MG63 (cell line): ENCODE measurements around the gene RALGAPA2. TPM values are rescaled to one million over a fixed set of nuclear protein-coding genes. Genes with fewer than 3 reads are reported as not detected.

Source experiments
- DNase-seq: peaks from one replicate; pipeline ENCODE4 v3.0.0-alpha.2; 2020
- H3K27me3 ChIP-seq: fragments of 250-450 bp; sonication (Bioruptor Pico); 2 replicates; pipeline ENCODE4 v1.5.1; 2020; ENCODE audit warnings: mild to moderate bottlenecking, moderate library complexity
- H3K36me3 ChIP-seq: fragments of 250-450 bp; sonication (Bioruptor Pico); 2 replicates; pipeline ENCODE4 v1.5.1; 2020; ENCODE audit warnings: mild to moderate bottlenecking, moderate library complexity
- H3K4me3 ChIP-seq: fragments of 250-450 bp; sonication (Bioruptor Pico); 2 replicates; pipeline ENCODE4 v1.5.1; 2020; ENCODE audit warnings: mild to moderate bottlenecking, moderate library complexity
- H3K9me3 ChIP-seq: fragments of 250-450 bp; sonication (Bioruptor Pico); 2 replicates; pipeline ENCODE4 v1.5.1; 2020; ENCODE audit warnings: mild to moderate bottlenecking, moderate library complexity
- total RNA-seq: library from RNA; depleted of rRNA; stranded (reverse); fragments of >200 nt; shearing (Covaris generic); gene quantifications from 2 replicates; pipeline ENCODE4 v1.2.3, GENCODE V29; 2014; ENCODE audit warnings: low replicate concordance

RALGAPA2 gene
- total RNA-seq, 1 experiment from 2014 or later, result 0.53 TPM

DNA sequence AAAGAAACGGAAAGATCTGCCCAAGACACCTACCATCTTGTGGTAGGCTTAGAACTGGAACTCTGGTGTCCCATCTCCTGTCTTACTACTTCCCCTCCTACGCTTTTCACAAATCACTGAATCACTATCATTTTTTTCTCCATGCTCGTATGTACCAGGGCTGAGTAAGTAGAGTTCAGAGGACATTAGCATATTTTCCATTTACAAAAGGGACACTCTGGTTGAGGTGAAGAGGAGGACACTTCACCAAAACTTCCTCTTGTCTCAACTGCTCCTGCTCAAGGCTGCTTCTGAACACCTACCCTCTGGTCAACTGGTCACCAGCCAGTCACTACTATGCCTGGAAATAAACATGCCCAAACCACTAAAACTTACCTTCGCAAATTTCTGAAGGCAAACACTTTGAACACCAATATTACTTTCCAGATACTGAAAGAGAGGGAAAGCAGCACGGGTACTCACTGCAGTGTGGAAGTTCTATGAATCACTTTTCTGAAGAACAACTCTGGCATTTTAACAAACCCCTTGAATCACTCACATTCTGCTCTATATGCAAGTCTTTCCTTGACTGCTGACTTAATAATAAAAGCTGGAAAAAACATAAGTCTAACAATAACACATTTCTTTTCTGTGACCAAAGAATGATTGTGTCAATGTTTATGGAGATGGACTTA, 221.2 kb downstream of the RALGAPA2 start:
- no peak for DNase-seq
- no peaks in the 10 kb centered on the region for H3K27me3 ChIP-seq
- no peaks in the 10 kb centered on the region for H3K9me3 ChIP-seq

DNA sequence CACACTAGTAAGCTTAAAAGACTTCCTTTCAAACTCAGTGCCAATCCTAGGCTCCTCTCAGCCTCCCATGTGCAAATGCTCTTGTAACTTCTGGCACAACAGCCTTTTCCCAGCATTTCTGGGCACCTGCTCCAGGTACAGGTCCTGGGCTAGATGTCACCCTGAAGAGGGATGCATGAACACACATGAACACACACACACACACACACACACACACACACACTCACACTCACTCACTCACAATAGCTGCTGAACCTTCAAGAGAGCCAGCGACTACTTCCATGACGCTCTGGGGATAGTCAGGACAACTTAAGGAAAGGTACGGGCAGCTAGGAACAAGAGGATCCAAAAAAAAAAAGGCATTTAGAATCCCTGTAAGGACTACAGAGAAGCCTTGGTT, 221.8 kb downstream of the RALGAPA2 start:
- Histone ChIP-seq H3K36me3 (no peaks in the 10 kb centered on the region), H3K9me3 (no peaks in the 10 kb centered on the region), H3K27me3 (no peaks in the 10 kb centered on the region), H3K4me3 (no peak overlapping the region)
- no peak for DNase-seq

More for the DNA sequence above, 221.2 kb downstream of the RALGAPA2 start:
- Histone ChIP-seq H3K4me3 (no peak overlapping the region), H3K36me3 (no peaks in the 10 kb centered on the region)

DNA sequence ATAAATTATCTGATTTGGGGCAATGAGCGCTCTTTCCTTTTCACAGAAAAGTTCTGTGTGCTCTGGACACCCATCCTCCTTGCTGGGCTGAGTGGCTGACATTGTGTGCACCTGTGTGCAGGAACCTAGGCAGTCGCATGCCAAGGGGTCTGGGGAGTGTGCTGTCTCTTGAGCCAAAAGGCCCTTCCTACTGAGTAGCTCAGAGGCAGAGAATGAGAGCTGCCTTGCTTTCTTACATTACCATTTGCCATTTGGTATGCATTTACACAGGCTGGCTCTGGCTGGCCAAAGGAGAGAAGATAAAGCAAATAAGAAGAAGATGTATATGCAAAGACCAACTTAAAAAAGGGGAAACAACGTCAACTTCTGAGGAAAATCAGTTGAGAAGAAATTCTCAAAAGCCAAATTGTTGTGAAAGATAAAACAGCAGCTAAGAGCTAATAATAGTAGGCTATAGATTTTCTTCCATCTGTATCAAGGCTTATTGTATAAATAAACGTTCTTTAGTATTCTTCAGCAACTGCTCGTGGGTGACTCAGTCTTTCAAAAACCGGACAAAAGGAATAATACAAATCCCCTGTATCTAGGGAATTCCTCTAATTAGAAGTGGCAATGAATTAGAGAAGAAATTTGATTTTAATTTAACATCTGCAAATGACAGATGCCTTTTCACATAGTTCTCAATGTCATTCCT, 222.6 kb downstream of the RALGAPA2 start:
- Histone ChIP-seq H3K36me3 (no peaks in the 10 kb centered on the region), H3K27me3 (no peaks in the 10 kb centered on the region), H3K4me3 (no peak overlapping the region), H3K9me3 (no peaks in the 10 kb centered on the region)
- no peak for DNase-seq

DNA sequence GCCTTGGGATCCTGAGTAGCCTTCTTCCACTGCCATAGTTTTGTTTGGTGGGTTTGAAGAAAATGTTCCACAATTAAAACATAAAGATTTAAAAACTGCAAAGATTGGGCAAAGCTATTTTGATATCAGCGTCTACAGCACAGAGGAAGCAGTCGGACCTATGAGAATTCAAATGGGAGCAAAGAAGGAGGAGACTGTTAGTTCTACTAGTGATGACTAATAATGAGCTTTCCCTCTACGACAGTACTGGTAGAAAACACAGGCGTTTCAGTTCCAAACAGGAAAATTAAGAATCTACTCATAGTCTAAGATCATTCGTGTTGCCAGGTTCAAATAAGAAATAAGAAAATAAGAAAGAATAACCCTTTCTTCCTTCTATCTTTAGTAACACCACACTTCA, 223.4 kb downstream of the RALGAPA2 start:
- Histone ChIP-seq H3K27me3 (no peaks in the 10 kb centered on the region), H3K36me3 (no peaks in the 10 kb centered on the region), H3K4me3 (no peak overlapping the region), H3K9me3 (no peaks in the 10 kb centered on the region)
- no peak for DNase-seq

DNA sequence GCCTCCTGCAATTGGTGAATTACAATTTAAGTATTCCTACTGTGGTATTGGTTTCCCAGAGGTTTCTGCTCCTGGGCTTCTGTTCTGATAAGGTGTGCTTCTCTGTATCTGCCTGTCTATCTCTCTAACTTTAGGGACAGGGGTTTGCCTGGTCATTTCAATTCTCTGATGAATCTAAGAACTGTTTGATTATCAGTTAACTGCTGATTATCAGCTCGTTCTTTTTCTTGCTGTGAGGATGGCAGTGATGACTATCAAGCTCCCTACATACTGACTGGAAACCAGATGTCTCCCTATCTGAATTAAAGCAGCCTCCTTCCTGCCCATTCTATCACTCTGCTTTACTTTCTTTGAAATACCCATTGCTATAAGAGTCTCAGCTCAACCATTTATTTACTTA, 224.1 kb downstream of the RALGAPA2 start:
- H3K27me3 ChIP-seq, result no peaks in the 10 kb centered on the region
- H3K36me3 ChIP-seq, result no peaks in the 10 kb centered on the region
- no peaks in the 10 kb centered on the region for H3K9me3 ChIP-seq
- DNase-seq, result no peak
- H3K4me3 ChIP-seq, result no peak overlapping the region

GRCh38 chr20:20487811-20488210, 224.6 kb downstream of the RALGAPA2 start:
- DNase-seq, result no peak
- H3K9me3 ChIP-seq, result no peaks in the 10 kb centered on the region
- no peaks in the 10 kb centered on the region for H3K36me3 ChIP-seq
- no peaks in the 10 kb centered on the region for H3K27me3 ChIP-seq
- H3K4me3 ChIP-seq, result no peak overlapping the region

DNA sequence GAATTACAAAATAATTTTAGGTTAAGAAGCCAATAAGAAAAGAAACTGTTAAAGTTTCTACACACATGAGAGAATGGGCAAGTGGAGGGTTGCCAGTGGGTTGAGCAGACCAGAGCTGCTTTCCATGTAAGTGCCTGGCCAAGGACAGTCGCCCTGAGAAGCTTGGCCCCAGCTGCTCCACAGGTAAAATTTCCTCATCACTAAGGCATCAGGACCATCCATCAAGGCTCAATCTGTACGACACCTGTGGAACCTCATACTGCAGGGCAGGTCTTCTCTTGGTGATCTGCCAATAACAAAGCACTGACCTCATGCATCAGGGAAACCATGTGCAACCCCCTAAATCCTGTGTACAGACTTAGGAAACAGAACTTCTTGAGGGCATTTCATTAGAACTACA, 229.1 kb downstream of the RALGAPA2 start:
- H3K27me3 ChIP-seq, result no peaks in the 10 kb centered on the region
- DNase-seq, result no peak
- H3K9me3 ChIP-seq, result no peaks in the 10 kb centered on the region
- no peak overlapping the region for H3K4me3 ChIP-seq
- no peaks in the 10 kb centered on the region for H3K36me3 ChIP-seq

DNA sequence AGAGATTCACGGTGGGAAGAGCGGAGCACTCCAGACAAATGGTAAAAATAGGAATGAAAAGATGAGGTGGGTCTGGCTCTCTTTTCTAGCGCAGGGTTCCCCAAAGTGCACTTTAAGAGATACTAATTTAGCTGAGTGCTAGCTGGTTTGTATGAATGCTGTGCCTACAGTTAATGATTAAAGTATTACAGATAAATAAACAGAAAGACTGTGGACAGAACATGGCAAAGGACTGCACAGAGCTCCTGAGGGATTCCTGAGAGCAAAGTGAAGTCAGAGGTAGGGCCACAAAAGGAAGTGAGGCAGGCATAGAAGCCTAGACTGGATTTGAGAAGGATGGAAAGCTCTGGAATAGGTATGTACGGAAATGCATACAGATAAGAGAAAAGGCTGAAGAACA, 230.0 kb downstream of the RALGAPA2 start:
- H3K9me3 ChIP-seq, result no peaks in the 10 kb centered on the region

GRCh38 chr20:20480689-20481088, 231.8 kb downstream of the RALGAPA2 start:
- no peak for DNase-seq
- Histone ChIP-seq H3K27me3 (no peaks in the 10 kb centered on the region), H3K4me3 (no peak overlapping the region), H3K36me3 (no peaks in the 10 kb centered on the region), H3K9me3 (no peaks in the 10 kb centered on the region)

More for the DNA sequence above, 230.0 kb downstream of the RALGAPA2 start:
- Histone ChIP-seq H3K36me3 (no peaks in the 10 kb centered on the region), H3K4me3 (no peak overlapping the region), H3K27me3 (no peaks in the 10 kb centered on the region)
- no peak for DNase-seq

- Histone ChIP-seq H3K36me3 (no peaks in the 10 kb centered on the region), H3K27me3 (no peaks in the 10 kb centered on the region), H3K9me3 (no peaks in the 10 kb centered on the region), H3K4me3 (no peak overlapping the region)
- DNase-seq, result no peak
Measured at GRCh38 chr20:20480126-20480525, 232.3 kb downstream of the RALGAPA2 start.

DNA sequence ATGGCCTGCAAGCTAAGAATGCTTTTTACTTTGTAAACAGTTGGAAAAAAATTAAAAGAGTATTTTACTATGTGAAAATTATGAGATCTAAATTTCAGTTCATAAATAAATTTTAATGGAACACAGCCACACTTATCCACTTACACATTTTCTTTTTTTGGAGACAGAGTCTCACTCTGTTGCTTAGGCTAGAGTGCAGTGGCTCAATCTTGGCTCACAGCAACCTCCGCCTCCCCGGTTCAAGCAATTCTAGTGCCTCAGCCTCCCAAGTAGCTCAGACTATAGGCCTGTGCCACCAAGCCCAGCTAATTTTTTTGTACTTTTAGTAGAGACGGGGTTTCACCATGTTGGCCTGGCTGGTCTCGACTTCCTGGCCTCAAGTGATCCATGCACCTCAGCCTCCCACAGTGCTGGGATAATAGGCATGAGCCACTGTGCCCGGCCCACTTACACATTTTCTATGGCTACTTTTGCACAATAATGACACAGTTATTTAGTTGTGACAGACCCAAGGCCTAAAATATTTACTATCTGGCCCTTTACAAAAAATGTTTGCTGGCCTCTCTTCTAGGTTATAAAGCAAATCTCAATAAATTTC, 234.9 kb downstream of the RALGAPA2 start:
- no peaks in the 10 kb centered on the region for H3K9me3 ChIP-seq
- H3K4me3 ChIP-seq, result no peak overlapping the region
- DNase-seq, result no peak
- H3K36me3 ChIP-seq, result no peaks in the 10 kb centered on the region
- H3K27me3 ChIP-seq, result no peaks in the 10 kb centered on the region

- Histone ChIP-seq H3K4me3 (no peak overlapping the region), H3K27me3 (no peaks in the 10 kb centered on the region), H3K9me3 (no peaks in the 10 kb centered on the region), H3K36me3 (no peaks in the 10 kb centered on the region)
- DNase-seq, result no peak
Measured at GRCh38 chr20:20476504-20476903, 235.9 kb downstream of the RALGAPA2 start.

GRCh38 chr20:20473657-20474056, 238.8 kb downstream of the RALGAPA2 start:
- no peak for DNase-seq
- Histone ChIP-seq H3K4me3 (no peak overlapping the region), H3K27me3 (no peaks in the 10 kb centered on the region), H3K9me3 (no peaks in the 10 kb centered on the region), H3K36me3 (no peaks in the 10 kb centered on the region)

- DNase-seq, result no peak
- Histone ChIP-seq H3K4me3 (no peak overlapping the region), H3K27me3 (no peaks in the 10 kb centered on the region), H3K9me3 (no peaks in the 10 kb centered on the region), H3K36me3 (no peaks in the 10 kb centered on the region)
Measured at GRCh38 chr20:20472684-20473274, 239.7 kb downstream of the RALGAPA2 start.

- Histone ChIP-seq H3K27me3 (no peaks in the 10 kb centered on the region), H3K36me3 (no peaks in the 10 kb centered on the region), H3K4me3 (no peak overlapping the region), H3K9me3 (no peaks in the 10 kb centered on the region)
- no peak for DNase-seq
Measured at GRCh38 chr20:20466341-20466879, 246.0 kb downstream of the RALGAPA2 start.

GRCh38 chr20:20465252-20465651, 247.2 kb downstream of the RALGAPA2 start:
- Histone ChIP-seq H3K4me3 (no peak overlapping the region), H3K36me3 (no peaks in the 10 kb centered on the region), H3K27me3 (no peaks in the 10 kb centered on the region), H3K9me3 (no peaks in the 10 kb centered on the region)
- no peak for DNase-seq

DNA sequence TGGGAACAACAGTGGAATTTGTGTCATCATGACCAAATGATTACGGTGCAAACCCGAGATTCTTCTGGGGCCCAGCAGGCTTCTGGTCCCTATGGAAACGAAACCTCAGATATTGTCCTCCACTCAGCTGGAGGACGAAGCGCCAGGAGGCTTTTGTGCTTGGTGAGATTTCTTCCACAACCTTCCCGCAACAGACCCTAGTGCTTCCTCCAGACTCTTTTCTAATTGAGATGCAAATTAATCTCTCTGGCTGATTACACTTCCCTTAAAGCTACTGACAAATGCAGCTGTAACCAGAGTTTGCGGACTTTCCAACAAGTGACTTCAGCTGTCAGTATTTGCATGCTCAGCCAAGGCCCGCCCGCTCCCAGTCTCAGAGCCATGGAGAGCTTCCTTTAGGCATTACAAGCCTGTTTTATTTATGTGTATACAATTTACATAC, 248.5 kb downstream of the RALGAPA2 start:
- no peak for DNase-seq
- H3K36me3 ChIP-seq, result no peaks in the 10 kb centered on the region
- no peaks in the 10 kb centered on the region for H3K9me3 ChIP-seq
- no peak overlapping the region for H3K4me3 ChIP-seq
- H3K27me3 ChIP-seq, result no peaks in the 10 kb centered on the region
